ENCODE data around the gene MYB. TPM values are rescaled to one million over a fixed set of nuclear protein-coding genes. Genes with fewer than 3 reads are reported as not detected.

Gene MYB
- total and polyA plus RNA-seq, 2 of the 4 experiments (the other 2 are of a cell fraction): 0.44 to 0.90 TPM

DNA sequence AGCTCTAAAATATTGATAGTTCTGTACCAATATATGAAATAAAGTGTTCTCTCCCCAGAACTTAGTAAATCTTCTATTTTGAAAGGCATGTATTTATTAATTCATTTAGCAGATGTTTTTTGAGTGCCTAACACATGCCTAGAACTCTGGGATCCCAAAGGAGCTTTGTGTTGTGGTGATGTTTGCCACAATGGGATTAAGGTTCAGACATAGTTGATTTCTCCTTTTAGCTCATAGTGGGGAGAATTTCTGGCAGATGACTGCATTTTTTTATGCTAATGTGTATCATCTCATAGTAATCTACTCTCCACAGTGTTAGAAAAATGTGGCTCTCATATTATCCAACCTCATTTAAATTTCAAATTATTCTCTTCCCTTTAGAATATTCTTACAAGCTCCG is 21.7 kb downstream of the MYB start:
- dilution Hi-C loops (cut with HindIII; ENCODE audit: low sequenced_read_pairs, unreplicated experiment): no loop called here
- Histone ChIP-seq H3K4me2 (ENCODE audit: low read depth, low read length) (no peak overlapping the region), H3K56ac (ENCODE audit: extremely low read depth, insufficient read depth, low read length) (no peak overlapping the region), H3K4me1 (ENCODE audit: control insufficient read depth, insufficient read depth, low read length) (no peaks in the 10 kb centered on the region), H3K4ac (ENCODE audit: low read depth, low read length) (no peak overlapping the region), H2AFZ (replicated peaks; ENCODE audit: low read length, poor library complexity) (no peak overlapping the region), H4K20me1 (ENCODE audit: insufficient read depth, low read length) (no peaks in the 10 kb centered on the region), H3K9ac (ENCODE audit: low read depth, low read length) (no peak overlapping the region), H2AK9ac (replicated peaks; ENCODE audit: low read depth, low read length, poor library complexity) (no peak overlapping the region), H3K4me3 (ENCODE audit: insufficient read depth, low read depth, low read length) (no peak overlapping the region), H3K23ac (ENCODE audit: low read depth, low read length) (no peak overlapping the region), H3K18ac (ENCODE audit: low read depth, low read length) (no peak overlapping the region), H4K5ac (ENCODE audit: low read depth, low read length) (no peak overlapping the region), H3K14ac (replicated peaks; ENCODE audit: low read depth, low read length) (no peak overlapping the region), H4K91ac (ENCODE audit: insufficient read depth, low read depth, low read length) (no peak overlapping the region), H3K79me1 (ENCODE audit: low read depth in 1 of 2, low read length in 2 of 2) (no peaks in the 10 kb centered on the region), H3K9me3 (ENCODE audit: control insufficient read depth, insufficient read depth, low read length) (no peaks in the 10 kb centered on the region), H3K27ac (ENCODE audit: insufficient read depth, low read length) (no peak overlapping the region), H3K36me3 (ENCODE audit: control insufficient read depth, insufficient read depth, low read length) (no peaks in the 10 kb centered on the region), H2BK120ac (ENCODE audit: low read depth, low read length) (no peak overlapping the region), H3K27me3 (ENCODE audit: control insufficient read depth, insufficient read depth, low read length) (no peaks in the 10 kb centered on the region), H2BK15ac (ENCODE audit: low read depth, low read length) (no peak overlapping the region), H4K8ac (ENCODE audit: low read depth in 2 of 2, low read length in 2 of 2) (no peak overlapping the region), H2AK5ac (ENCODE audit: low read depth, low read length) (no peak overlapping the region), H2BK5ac (ENCODE audit: low read depth, low read length, poor library complexity, severe bottlenecking) (no peak overlapping the region), H3K9me1 (ENCODE audit: insufficient read depth, low read length) (0 out of 2 replicates have a peak, but pooled peaks cover 2% of the 10 kb centered on the region), H2BK20ac (ENCODE audit: low read depth, low read length) (no peak overlapping the region)
- BruUV-seq (replicated peaks): no TSS peak
- no peak for ATAC-seq (ENCODE audit: low read depth)
- in situ Hi-C loops (cut with MboI; ENCODE audit: low sequenced_read_pairs): no loop called here
- intact Hi-C loops (cut with micrococcal nuclease): no loop called here
- ChIA-PET CTCF (interaction anchor here (0.6 kb wide), 1 partner anchor 82 kb away, joined by 4 read pairs; no protein-coding TSS in a partner anchor), POLR2A (ENCODE audit: unreplicated experiment) (no interaction called here)
- TF ChIP-seq RFX5 (IDR thresholded peaks at IDR 0.05; ENCODE audit: low read depth, low read length) (no peak), POLR2A (IDR thresholded peaks at IDR 0.05; ENCODE audit: low read depth, low read length) (no peak), CHD1 (IDR thresholded peaks at IDR 0.05; ENCODE audit: low read depth, low read length) (no peak), MAFK (IDR thresholded peaks at IDR 0.05; ENCODE audit: low read depth, low read length) (no peak)
- no CpG with 5 or more reads among the region's 1 CpG for WGBS, 2 experiments (ENCODE audit: extremely low coverage in 2 of 2, insufficient read length in 1 of 2)
- no peak for DNase-seq

All from IMR-90 (cell line).